ENCODE measurements around the gene GOLT1A. TPM values are rescaled to one million over a fixed set of nuclear protein-coding genes. Genes with fewer than 3 reads are reported as not detected.

GOLT1A gene, protein sequence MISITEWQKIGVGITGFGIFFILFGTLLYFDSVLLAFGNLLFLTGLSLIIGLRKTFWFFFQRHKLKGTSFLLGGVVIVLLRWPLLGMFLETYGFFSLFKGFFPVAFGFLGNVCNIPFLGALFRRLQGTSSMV
- not detected for total RNA-seq

DNA sequence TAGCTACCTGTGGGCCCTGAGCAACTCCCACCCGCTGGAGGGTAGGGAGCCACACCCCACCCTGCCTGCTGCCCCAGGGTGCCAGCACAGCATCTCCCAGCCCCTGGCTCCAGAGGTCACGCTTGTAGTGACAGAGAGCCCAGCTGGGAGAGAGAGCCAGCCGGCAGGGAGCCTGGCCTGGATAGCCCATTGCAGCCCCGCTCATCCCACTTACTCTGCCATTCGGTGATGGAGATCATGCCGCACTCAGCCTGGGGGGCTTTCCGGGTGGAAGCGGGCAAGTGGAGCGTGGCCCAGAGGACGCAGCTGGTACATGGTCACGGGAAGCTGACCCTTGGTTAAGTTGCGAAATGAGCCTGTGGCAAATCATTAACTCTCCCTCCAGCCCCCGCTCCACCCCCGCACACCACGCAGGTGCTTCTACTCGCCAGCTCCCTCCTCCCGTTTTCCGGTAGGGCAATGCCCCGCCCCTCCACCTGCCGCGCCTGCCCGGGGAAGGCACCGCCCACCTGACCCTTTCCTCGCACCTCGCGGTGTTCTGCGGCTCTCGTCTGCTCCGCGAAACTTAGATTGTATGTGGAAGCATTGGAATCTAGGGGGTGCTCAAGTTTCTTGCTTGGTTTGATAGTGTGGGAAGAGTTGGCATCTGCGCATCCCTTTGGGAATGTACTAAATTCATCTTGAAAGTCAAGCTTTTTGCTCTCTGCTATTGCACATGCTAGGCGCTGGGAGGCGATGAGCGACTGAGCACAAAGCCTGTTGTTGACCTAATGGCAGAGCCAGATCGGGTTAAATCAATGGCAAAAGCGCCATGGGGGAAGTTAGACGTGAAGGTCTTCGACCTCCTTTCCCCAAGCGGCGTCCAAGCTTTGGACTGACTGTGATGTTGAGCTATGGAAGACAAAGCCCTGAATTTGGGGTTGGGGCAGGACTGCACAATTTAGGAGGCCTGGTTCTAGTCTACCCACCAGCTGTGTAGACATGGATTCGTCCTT, at the start of gene GOLT1A:
GOLT1A (minus strand) TSS at position 321 of the 995 bp plus-strand sequence; CDS start at position 239, 82 bp downstream.
- peak; percentile 77 for DNase-seq

DNA sequence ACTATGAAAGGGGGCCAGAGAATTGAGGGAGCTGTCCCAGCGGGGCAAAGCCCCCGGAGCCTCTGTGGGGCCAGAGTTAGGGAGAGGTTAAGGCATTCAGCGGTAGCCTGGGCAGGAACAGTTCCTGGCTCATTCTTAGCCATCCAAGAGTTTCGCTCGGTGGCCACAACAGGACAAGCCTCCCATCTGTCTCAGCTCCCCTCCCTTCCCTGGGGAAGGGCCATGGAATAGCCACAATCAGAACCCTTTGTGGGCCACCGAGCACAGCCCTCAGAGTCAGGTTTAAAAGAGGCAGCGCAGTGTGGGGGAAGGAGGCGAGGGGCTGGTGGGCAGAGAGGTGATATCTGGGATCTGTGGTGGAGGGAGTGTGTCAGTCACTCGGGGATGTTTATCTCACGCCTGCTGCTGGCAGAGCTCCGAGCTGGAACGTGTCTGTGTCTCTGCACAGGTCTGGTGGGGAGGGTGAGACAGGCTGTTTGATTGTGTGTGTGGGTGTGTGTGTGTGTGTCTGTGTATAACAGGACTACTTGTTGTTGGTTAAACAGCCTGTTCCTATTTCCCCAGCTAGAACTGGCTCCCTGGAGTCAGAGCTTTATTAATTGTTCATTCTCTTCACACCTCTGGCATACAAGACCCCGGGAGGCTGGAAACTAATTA, 49.6 kb upstream of the GOLT1A start:
- DNase-seq: no peak

DNA sequence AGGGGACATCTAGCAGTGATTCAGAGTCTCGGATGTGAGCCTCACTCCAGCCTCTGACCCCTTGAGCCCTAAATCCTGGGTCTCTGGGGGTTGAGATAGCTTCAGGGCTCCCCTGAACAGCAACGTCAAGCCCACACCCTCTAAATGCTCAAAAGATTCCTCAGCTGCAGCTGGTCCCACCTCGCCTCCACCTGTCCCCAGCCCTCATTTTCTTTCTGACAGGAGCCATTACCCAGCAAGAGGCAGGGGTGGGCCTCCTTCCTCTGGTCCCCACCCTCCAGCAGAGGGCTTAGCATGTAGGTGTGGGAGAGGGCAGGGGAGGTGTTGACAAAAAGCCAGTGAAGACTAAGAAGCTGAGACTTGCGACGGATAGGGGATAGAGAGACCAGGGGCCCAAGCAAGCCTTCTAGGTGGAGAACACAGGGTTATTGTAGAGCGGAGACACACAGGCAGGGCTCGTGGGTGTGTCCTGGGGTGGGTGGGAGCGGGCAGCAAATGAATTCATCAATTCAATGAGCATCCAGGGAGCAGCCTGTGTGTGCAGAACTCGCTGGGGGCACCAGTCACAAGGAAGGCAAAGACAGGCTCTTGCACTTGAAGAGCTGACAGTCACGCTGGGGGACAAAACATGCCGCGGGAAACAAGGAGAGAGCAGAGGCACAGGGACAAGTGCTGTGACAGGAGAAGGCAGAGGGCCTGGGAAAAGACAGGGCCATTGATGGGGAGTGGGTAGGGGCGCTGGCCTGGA, 48.9 kb upstream of the GOLT1A start:
- DNase-seq: no peak

DNA sequence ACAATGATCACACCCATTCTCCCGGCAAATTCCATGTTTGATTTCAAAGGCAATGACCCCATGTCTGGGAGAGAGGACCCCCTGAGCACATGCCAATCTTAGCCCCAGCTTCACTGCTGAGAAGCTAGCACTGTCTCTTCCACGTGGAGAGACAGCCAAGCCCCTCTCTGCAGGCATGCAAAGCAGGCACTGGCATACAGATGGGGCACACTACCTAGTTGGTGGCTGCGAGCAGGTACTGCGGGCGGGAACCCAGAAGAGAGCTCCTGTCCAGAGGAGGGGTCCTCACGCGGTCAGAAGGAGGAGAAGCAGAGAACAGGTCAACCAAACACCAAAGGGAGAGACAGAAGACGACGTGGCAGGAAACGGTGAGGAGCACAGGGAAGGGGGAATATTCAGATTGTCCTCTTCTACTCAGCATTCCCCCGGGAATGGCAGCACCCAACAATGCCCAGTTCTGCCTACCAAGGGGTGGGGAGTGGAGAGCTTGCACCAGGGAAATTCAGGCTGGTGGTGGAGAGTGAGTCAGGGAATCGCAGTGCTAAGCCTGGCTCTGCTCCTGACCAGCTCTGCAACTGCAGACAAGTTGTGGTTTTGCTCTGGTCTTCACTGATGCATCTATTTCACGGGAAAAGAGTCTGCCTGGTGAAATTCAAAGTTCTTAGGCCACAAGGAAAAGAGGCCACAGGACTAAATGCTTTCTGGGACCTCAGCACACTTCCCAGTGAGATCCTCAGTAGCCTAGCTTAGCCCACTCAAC, 48.1 kb upstream of the GOLT1A start:
- DNase-seq: no peak

DNA sequence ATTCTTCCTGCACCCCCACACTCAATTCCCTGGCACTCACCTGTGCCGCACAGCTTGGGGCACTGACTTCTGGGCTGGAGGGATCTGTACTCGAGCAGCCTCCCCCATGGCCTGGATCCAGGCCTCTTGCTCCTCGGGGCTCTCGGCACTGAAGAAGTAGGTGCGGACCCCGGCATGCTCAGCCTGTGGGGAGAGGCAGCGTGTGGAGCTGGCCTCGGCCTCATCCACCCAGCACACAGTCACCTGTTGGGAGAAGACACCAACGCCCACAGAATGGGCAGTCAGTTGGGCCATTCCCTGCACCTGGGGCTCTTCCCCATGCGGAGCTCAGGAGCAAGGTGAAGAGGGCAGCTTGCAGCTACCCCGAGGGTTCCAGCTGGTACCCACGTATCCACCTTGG, 47.5 kb upstream of the GOLT1A start:
- no peak for DNase-seq

DNA sequence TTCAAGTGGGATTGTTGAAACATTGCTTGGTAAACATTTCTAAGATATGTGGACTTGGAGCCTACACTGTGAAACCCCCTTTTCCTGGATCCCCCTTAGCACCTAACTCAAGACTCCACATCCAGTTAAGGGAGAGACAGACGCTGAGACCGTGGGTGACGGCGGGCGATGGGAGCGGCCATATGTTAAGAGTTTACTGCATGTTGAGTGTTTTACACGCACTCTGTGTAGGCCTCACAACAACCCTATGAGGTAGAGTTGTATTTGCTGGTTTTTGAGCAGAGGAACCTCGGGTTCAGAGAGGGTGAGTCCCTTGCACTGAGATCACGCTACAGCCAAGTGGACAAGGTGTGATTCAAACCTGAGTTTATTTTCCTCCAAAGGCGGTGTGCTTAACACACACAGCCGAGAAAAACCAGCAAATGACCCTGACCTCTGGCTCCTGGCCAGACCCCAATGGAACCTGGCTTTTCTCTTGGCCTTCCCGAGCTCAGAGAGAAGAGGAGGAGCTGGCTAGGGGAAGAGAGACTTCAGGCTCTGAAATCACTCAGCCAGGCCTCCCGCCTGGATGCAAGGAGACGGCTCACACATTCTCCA, 46.9 kb upstream of the GOLT1A start:
- no peak for DNase-seq

DNA sequence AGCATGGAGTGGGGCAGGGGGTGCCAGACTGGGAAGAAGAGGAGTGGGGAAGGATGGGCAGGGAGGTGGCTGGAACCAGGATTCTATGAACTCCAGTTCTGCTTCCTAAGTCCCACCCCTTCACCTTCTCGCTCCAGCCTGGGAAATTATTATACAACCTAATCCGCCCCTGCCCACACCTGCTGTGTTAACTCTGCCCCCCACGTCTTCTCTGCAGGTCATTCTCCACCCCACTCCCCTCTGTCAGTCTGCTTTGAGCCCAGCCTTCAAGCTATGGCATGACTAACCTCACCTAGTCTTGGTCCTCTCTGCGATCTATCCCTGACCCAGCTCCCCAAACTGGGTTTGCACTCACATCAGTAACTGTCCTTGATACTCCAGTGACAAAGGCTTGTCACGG, 46.0 kb upstream of the GOLT1A start:
- DNase-seq: no peak

DNA sequence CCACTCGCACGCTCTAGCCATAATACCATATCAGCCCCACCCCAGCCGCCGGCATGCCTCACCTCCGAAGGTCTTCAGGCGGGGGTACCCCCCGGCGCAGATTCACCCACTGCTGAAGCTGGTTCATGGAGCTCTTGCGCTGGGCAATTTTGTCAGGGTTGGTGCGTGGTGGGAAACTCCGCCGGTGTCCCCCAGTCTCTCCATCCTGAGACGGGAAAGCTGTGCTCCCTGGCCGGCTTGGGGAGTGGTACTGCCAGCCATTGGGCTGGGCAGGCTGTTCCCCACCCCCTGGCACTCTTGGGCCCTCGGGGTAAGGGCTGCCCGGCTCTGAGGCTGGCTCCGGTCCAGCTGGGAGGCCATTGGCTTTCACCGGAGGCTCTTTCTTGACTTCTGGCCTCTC, 45.4 kb upstream of the GOLT1A start:
- no peak for DNase-seq

DNA sequence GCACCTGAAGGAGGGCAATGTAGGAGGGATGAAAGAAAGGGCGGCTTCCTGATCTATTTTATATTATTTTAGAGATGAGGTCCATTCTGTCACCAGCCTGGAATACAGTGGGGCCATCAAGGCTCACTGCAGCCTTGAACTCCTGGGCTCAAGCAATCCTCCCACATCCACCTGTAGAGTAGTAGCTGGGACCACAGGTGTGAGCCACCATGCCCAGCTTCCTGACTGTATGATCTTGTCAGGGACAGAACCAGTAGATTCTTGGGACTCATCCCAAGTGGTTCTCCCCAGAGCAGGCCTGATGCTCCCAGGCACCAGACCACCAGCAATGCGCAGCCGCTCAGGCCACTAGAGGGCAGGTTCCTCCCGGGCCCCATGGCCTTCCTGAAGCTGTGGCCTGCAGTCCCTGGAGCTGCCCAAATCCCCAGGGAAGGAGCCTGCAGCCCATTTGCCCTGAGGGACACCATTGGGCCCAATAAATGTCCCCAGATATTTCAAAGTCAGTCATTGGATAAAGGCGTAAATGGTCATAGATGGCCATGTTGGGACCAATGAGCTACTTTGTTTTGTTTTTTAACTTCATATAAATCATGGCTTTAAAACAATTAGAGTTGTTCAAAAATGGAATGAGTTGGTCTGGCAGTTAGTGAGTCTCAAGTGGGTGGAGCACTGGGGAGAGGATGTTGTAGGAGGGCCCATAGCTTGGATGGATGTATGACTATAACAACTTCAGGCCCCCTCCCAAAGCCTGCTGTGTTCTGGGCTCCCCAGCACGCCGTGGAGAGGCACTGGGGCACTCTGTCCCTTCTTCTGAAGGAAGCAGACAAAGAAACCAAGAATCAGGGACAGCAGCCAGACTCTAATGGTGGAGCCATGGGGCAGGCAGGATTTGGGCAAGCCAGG, 44.7 kb upstream of the GOLT1A start:
- no peak for DNase-seq

DNA sequence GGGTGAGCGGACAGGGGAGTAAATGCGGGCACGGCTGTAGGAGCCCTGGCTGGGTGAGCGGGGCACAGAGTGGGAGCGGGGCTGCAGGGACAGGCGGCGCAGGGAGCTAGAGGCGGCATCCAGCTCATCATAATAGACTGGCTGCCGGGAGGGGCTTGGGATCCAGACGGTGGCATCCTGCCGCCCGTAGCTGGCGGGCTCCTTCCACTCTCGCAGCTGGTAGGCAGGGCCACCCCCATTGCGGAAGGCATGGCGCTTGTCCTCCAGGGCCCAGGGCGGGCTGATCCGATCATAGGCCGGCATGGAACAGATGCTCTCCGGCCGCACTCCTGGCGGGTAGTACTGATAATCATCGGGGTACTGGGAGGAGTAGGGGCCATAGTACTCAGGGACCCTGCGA, 43.7 kb upstream of the GOLT1A start:
- DNase-seq: no peak

DNA sequence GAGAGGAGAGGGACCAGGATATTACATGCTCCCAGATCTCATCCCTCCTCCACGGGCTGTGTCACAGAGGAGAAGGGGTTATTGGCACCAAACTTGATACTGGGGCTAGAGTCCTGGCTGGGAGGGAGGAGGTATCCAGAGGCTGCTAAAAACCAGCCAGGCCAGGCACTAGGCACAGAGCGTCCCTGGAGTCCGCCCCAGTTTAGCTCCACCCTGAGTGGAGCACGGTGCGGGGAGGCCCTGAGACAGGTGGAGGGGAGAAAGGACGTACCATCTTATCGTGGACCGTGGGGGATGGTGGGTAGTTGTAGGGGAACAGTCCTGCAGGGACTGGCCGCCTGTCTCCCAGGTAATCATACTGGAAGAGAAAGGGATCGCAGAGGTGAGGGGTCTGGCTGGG, 42.7 kb upstream of the GOLT1A start:
- DNase-seq: no peak

DNA sequence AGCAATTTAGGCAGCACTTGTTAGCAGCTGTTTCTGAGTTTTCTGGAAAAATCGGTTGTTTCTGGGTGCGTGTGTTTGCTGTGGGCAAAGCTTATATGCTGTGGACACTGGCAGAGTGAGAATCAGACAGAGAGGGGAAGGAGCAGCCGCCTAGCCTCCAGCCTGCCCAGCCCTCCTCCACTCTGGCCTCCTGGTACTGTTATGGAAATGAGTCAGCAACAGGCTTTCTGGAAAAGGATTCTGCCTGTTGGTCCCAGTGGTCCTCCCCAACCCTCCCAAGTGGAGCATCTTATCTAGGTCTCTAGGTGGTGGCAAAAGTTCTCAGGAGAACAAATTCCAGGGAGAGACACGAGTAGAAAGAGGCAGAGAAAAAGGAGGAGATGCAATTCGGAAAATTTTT, 42.2 kb upstream of the GOLT1A start:
- DNase-seq: no peak

DNA sequence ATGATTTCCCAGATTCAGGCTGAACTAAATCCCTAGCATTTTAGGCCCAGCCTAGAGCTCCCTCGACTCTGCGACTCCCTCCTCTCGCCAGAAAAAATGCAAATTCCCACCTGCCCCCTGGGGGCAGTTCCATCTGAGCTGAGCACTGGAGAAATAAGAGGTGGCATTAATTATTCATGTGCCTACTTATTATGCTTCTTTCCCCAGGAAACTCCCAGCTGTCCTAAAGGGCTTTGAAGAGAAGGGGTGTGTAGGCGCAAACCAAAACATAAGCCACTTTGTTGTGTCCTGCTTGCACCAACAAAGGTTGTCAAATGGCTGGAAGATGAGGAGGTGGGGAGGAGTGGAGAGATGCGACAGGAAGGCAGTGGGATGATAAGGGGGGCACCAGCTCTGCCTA, 41.4 kb upstream of the GOLT1A start:
- no peak for DNase-seq

DNA sequence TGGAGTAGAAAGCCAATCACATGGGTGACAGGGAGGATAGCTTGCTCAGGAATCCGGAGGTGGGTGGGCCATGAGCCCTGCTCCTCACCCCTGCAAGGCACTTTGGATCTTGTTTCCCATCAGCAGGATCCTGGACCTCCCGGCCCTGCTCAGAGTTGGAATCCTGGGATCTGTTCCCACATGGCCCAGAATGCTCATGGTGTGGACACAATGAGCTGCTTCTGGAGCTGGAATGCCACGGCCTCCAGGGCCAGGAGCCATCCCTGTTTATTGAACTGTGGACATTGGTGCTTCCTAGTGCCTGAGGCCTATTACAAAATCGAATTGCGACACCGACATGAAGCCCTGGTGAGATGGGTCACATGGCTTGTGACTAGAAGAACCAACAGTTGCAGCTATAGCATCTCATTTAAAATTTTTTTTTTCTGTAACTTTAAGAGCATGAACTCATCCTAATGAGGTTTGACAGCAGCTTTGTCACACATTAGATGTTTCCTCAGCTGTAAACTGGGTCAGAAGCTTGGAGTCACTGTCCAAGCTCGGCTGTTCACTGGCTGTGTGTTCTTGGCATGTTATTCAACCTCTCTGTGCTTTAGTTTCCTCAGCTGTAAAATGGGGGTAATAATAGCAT, 40.4 kb upstream of the GOLT1A start:
- DNase-seq: no peak

DNA sequence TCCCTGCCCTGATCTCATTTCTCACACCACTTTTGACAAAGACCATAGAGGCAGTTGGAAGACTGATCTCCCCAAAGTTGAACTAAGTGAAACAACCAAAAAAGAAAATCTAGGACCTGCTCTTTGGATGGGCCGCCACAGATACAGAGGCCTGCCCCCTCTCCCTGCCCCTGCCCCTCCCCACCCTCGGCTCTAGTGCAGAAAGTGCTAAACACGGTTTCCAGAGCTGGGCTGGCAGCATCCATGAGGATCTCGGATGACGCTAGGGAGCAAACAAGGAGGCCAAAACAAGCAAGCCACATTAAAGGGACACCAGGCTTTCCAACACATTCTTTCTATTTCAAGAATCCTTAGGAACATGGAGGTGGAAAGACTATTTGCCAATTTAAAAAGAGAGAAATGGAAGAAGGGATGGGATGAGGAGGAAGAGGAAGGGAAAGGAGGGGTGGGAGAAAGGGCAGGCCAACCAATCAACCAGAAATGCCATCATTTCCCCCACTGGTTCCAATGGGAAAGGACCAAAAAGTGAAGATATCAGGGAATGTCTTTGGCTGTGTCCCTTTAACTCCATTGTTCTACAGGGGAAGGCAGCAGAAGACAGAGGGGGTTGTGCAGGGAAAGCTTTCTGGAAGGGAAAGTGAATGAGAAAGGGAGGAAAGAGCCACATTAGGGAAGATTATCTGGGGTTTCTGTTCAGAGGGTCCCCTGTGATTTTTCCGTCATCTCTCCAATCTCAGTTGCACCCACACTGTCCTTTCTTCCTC, 38.3 kb upstream of the GOLT1A start:
- DNase-seq: no peak

DNA sequence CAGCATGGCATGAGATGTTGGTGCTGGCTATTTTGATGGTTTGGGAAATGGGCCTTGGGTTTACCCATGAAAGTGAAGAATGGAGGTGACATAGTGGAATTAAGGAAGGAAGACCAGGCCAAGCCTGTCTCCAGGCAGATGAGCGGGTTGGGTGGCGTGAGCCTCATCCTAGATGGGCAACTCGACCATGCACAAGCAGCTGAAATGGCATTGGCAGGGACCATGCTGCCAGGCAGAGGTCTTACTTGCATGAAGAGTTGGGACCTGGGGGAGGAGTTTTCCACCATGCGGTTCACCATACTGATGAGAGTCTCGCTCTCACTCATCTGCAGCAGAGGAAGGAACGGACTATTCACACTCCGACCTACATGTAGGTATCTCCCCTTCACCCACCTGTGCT, 37.5 kb upstream of the GOLT1A start:
- DNase-seq: no peak

DNA sequence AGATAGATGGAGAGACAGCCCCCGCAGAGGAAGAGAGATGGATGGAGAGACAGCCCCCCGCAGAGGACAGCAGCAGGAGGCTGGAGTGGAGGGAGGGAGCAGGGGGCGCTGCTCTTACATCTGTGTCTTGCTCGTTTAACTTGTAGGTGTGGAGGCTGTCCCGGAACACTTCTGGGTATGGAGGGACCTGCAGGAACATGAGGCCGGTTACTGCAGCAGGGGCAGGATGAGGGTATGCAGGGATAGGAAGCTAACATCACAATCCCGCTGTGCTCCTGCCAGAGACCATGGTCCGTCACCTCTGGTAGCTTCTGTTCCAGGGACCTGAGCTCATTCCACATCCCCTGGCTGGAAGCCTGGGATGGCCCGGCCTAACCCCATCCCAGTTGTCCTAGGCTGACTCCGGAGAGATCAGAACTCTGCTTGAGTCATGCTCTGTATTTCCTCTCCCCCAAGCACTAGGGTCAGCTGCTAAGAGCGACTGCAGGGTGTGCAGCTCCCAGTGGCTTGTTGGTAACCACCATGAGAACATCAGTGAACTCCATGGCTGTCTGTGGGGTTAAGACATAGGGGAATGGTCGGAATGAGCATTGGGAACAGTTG, 36.7 kb upstream of the GOLT1A start:
- DNase-seq: no peak

DNA sequence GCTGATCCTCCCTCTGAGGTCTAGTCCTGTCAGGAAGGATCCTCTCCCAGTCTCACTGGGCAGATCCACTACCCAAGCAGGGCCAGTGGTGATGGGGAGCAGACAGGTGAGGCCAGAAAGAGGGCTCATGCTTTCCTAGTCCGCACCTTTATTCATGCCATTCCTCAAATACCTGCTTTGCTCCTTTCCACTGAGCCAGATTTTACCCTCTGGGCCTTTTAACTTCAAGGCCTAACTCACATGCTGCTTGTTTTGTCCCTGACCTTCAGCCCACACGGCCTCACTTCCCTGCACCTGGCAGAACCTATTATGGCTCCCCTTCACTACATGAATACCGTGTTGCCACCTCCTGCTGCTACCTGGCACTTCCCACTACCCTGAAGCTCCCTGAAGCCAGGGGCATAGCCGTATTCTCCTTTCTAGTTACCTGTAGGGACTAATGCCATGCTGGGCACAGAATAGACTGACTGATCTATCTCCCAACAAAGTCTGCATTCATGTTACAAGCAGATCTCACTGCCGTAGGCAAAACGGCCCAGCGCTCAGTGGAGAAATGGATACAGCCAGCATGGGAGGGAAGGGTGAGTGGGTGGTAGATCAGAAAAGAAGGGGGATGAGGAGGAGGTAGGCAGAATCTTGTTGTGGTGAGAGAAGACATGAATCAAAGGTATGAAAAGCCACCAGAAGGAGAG, 36.1 kb upstream of the GOLT1A start:
- DNase-seq: no peak

Data from skin of body (tissue), 2 donors.